Kidney capillary endothelial cell (primary cell): ENCODE results near the gene TBC1D14.

ENCODE experiments used
- DNase-seq: peaks from one replicate; pipeline ENCODE4 v3.0.0-alpha.2; 2018; ENCODE audit warnings: low spot score

The TBC1D14 gene

DNA sequence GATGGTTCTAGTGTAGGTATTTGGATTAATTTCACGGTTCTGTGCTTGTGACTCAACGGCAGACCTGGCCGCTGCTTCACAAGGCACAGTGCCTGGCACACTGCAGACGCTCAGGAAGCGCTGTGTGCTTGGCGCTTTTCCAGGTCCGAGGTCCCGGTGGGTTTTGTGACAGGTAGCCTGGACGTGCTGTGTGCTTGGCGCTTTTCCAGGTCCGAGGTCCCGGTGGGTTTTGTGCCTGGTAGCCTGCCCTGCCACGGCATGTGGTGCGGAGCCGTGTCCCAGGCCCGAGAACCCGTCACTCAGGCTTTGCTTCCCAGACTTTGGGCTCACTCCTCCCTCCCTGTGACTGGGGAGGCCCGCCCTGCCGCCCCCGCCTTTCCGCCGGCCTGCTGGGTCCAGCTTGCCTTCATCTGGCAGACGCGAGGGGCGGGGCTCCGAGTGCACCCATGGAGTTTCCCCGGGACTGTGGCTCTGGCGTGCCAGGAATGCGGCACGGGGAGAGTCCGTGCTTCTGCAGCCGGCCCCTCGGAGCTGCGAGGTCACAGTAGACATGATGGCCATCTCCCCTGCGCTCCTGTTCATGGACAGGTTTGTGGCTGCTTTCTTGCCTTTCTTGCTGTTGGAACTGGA lies 44.2 kb downstream of the TBC1D14 start:
- no peak for DNase-seq

- no peak for DNase-seq
Measured at GRCh38 chr4:6955261-6955911, 45.8 kb downstream of the TBC1D14 start.

DNA sequence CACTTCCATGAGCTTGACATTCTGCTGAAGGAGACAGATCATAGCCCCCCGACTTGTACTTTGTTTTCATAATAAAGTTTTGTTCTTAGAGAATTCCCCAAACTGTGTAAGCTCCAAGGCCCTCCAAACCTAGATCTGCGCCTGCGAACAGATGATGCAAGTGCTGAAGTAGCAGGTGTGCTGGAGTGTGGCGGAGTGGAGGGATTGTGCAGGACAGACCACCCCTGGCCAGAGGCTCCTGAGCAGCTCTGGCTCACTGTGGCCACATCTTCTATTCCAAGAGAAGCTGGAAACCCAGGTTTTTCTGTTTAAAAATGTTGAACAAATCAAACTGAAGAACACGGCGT lies 46.4 kb downstream of the TBC1D14 start:
- DNase-seq, result no peak

DNA sequence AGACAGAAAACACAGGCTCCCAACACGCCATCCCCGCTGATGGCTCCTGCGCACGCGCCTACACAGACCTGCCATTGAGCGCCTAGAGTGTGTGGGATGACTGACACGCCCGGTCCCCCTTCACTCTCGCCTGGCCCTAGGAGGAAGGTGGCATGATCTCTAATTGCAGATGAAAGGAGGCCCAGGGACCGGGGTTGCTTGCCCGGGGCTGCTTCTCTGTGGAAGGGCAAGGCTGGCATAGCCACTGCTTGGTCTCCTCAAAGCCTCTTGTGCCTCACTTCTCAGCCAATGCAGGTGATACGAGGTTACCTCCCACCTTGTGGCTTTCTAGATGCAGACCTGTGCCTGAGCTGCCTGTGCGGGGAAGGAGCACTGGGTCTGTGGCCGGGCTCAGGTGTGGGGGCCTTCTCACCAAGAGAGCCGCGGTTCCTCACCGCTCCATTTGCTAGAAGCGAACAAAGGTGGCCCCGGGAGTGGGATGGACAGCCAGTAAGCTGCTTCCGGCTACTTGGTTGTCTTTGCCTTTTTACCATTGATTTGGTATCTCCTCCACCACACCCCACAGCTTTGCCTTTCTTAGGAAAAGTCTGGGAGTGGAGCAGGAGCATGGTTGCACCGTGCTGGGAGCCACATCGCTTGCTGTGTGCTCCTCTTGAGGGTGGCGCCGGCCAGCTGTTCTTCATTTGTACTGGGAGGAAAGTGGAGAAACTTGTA lies 47.0 kb downstream of the TBC1D14 start:
- no peak for DNase-seq

- no peak for DNase-seq
Measured at GRCh38 chr4:6957148-6957520, 47.5 kb downstream of the TBC1D14 start.

- no peak for DNase-seq
Measured at GRCh38 chr4:6957994-6958393, 48.4 kb downstream of the TBC1D14 start.

DNA sequence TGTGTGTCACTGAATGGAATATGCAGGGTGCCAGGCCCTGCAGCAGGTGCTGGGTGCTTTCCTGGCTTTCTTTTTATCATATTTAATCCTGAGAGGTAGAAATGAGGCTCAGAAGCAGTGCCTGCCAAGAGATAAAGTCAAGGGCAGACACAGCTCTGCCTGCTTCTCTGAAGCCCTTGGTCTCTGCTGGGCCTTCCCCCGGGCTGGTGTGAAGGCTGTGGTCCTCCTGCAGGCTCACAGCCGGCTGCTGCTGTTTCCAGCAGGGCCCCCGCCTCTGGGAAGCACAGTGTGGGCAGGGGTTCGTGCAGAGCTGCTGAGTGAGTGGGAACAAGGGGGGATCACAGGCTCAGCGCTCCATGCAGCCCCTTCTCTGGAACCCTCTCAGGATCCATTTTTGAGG lies 49.6 kb downstream of the TBC1D14 start:
- DNase-seq, result no peak

GRCh38 chr4:6960154-6960553 lies 50.5 kb downstream of the TBC1D14 start:
- DNase-seq, result no peak

DNA sequence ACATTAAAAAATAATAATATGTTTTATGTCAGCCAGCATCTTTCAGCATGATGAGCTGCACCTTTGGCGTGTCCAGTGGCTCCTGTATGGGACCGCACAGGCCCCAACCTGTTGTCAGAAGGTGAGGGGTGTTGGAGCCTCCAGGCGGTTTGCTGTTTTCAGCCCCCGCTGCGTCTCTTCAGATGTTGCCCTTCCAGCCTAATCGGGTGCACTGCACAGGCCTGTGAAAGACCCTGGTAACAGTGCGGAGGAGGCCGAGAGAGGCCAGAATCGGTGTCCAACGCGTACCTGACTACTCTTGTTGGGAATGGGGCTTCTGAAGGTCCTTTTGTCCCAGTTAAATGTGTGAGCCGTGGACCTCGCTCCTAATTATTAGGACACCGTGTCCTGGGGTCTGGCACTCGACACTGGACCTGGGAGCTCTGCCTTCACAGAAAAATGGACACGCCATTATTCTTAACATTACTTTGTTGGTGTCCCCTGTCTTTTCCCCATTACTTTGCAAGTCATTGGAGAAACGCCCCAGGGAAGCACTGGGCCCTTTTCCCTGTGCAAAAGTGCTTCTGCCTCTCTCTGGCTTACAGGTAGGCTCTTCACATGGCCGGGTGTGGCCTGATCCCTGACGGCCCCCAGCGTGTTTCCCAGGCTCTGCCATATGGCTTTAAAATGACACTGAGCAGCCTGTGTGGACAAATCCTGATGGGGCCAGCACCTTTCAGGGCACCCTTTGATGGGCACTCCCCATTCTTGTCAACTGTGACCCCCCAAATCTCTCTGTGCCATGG lies 51.2 kb downstream of the TBC1D14 start:
- DNase-seq, result no peak

GRCh38 chr4:6961496-6962210 lies 52.0 kb downstream of the TBC1D14 start:
- no peak for DNase-seq

DNA sequence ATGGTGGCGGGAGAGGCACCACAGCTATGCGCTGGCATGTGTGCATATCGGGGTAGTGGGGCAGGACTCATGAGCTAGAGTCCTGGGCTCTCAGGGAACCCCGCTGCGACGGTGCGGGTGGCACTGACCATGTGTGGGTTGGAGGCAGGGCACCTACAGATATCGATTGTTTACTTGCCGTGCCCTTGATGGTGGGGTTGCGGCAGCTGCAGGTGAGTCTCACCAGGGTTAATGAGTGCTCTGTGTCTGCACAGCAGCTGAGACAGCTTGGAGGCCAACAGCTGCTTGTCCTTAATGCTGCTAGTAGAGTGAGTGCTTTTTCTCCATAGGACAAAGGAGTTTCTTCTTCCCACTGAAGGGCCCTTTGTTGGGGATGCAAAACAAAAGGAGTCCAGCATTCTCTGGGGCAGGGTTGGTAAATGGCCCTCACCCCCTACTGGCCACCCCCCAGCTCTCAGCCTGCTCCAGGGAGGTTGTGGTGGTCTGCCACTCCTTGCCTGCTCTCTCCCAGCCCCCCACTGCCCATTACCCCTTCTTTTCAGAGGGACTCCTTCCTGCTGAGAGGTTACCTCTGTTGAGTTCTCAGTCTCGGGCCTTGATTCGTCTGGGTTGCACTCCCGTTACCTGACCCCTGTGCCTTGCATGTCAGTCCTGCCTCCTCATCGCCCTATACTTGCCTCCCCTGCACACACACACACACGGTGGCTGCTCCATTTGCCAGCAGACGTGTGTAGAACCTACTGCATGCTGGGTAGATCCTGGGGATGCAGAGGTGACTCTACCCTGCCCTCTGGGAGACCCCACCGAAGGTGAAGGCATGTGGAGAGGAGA lies 52.8 kb downstream of the TBC1D14 start:
- no peak for DNase-seq

- DNase-seq, result peak; percentile 50
Measured at GRCh38 chr4:6963139-6963611, 53.5 kb downstream of the TBC1D14 start.

DNA sequence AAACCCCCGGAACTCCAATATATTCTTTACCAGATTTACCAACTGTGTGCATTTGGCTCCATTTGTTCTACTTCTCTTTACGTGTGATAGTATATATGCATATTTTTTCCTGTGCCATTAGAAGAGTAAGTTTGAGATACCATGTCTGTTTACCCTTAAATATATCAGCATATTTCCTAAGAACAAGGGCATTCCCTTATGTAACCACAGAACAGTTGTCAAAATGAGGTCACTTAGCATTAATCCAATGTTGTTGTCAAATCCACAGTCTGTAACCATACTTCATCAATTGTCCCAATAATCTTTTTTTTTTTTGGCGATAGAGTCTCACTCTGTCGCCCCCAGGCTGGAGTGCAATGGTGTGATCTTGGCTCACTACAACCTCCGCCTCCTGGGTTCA lies 55.2 kb downstream of the TBC1D14 start:
- DNase-seq, result no peak

GRCh38 chr4:6965329-6965728 lies 55.7 kb downstream of the TBC1D14 start:
- DNase-seq, result no peak

- DNase-seq, result no peak
Measured at GRCh38 chr4:6967846-6968340, 58.3 kb downstream of the TBC1D14 start.

DNA sequence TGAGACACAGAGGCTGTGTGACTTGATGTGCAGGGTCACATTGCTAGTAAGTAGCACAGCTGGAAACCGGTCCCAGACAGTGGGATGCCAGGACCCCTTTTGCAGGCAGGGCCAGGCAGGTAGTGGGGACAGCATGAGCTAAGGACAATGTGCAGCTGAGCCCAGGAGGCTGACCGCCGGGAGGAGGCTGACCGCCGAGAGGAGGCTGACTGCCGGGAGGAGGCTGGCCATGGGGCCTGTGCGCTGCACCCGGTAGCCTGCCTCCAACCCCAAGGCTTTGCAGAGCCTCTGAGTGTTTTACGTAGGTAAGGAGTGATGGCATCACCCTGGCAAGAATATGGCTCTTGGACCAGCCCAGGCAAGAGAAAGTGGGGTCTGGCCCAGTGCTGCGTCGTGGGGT lies 58.9 kb downstream of the TBC1D14 start:
- no peak for DNase-seq

- no peak for DNase-seq
Measured at GRCh38 chr4:6969826-6970800, 60.5 kb downstream of the TBC1D14 start.

DNA sequence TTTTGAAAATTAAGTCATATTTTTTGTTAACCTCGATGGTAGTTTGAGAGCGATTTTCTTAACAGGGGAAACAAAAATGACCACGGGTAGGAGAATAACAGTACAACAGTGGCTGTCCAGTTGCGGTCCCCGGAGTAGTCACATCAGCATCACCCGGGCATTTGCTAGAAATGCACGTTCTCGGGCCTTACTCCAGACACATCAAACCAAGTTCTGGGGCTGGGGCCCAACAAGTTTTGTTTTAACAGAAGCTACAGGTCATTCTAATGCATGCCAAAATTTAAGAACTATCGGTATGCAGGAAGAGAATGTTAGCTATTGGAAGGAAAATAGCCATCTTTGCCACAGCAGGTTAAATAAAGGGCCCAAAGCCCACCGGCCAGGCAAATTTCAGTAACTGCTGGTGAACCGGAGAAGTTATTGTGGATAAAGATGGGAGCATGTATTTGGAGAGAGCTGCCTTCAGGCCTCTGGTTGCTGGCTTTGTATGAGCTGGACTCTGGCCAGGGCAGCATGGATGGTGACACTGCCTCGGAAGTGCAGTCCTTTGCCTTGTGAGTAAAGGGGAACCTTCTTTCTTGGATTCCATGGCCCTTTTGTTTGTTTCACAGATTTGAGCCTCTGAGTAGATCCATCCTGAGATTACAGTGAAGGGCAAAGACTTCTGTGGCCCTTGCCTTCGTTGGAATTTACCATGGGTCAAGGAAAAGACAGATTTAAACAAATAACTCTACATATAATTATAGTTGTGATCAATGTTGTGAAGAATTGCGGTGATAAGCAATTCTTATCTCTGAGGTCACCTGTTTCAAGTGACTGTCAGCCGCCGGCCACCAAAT lies 62.1 kb downstream of the TBC1D14 start:
- no peak for DNase-seq

DNA sequence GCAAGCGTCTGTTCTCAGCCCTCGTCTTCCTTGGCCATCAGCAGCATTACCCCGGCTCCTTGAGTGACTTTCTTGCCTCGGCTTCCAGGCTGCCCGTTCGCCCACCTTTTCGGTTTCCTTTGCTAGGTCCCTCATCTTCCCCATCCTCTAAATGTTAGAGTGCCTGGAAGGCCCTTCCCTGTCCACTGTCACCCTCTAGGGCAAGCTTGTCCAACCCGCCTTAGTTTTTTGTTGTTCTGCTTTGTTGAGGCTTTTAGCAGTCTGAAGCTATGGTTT lies 62.7 kb downstream of the TBC1D14 start:
- DNase-seq, result no peak
